Fibroblast of mammary gland (primary cell): ENCODE measurements around the gene PRM3.
"Not testable (repeated sequence)": the region's sequence is repeated elsewhere in the genome, so short reads cannot be mapped to it uniquely, and the experiment has no call there.

ENCODE experiments used
- DNase-seq: peaks from one replicate; pipeline ENCODE4 v3.0.0-alpha.2; 2010; ENCODE audit warnings: low read depth
- H3K4me3 ChIP-seq: 2 replicates; pipeline ENCODE4 v1.5.1; 2011; ENCODE audit warnings: low read depth, mild to moderate bottlenecking, low read length, moderate library complexity; ENCODE audit not compliant: control insufficient read depth
- TF ChIP-seq, protein P1 (sequence below): conservative IDR thresholded peaks from 2 replicates; pipeline ENCODE4 v1.5.1; 2011; ENCODE audit warnings: low read depth, low read length, inconsistent platforms; ENCODE audit not compliant: control insufficient read depth, insufficient read depth

Gene PRM3

DNA sequence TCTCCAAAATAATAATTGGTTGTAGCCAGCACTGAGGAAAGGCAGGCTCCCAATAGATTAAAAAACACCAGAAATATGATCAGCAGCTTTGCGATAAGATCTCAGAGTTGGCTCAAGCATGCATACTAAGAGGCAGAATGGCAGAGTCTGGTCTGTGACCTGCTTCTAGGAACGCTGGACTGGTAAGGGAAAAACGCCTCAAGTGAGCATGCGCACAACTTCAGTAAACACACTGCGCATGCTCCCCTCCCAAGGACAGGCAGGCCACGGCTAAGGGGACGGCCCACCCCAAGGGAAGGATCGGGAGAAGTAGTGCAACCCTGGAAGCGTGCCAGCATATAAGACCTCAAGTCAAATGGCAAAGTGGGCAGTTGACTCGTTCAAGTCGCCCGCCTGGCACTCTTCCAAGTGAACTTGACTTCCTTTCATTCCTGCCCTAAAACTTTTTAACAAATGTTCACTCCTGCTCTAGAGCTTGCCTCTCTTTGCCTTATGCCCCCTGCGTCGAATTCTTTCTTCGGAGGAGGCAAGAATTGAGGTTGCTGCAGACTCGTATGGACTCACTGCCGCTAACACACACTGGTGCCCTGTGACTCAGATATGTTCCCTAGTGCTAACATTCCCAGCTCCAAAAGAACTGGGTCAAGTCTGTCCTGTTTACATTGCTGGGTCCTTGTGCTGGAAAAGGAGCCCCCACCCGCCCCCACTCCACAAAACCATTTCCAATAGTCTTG, 30.1 kb upstream of the PRM3 start:
- TF ChIP-seq, protein P1, sequence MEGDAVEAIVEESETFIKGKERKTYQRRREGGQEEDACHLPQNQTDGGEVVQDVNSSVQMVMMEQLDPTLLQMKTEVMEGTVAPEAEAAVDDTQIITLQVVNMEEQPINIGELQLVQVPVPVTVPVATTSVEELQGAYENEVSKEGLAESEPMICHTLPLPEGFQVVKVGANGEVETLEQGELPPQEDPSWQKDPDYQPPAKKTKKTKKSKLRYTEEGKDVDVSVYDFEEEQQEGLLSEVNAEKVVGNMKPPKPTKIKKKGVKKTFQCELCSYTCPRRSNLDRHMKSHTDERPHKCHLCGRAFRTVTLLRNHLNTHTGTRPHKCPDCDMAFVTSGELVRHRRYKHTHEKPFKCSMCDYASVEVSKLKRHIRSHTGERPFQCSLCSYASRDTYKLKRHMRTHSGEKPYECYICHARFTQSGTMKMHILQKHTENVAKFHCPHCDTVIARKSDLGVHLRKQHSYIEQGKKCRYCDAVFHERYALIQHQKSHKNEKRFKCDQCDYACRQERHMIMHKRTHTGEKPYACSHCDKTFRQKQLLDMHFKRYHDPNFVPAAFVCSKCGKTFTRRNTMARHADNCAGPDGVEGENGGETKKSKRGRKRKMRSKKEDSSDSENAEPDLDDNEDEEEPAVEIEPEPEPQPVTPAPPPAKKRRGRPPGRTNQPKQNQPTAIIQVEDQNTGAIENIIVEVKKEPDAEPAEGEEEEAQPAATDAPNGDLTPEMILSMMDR: no peak
- no peak overlapping the region for H3K4me3 ChIP-seq
- DNase-seq: no peak

DNA sequence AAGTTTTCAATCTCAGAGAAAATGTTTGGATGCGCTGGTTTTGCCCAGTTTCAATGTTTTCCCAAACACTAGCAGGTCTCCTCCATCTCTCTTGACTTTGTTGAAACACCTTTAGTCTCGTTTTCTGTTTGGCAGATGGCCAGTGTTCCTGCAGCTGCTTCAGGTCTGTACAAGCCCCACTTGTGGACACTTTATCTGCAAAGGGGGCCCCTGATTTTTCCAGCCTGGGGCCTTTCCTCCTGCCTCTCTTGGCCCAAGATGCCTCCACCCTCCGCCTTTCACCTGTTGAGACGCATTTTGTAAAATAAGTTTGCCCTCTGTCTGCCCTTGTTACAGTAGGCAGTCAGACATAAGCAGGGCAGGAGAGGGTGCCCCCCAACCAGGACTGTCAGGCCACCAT, 29.5 kb upstream of the PRM3 start:
- DNase-seq: no peak
- TF ChIP-seq, protein P1: no peak
- H3K4me3 ChIP-seq: no peak overlapping the region

DNA sequence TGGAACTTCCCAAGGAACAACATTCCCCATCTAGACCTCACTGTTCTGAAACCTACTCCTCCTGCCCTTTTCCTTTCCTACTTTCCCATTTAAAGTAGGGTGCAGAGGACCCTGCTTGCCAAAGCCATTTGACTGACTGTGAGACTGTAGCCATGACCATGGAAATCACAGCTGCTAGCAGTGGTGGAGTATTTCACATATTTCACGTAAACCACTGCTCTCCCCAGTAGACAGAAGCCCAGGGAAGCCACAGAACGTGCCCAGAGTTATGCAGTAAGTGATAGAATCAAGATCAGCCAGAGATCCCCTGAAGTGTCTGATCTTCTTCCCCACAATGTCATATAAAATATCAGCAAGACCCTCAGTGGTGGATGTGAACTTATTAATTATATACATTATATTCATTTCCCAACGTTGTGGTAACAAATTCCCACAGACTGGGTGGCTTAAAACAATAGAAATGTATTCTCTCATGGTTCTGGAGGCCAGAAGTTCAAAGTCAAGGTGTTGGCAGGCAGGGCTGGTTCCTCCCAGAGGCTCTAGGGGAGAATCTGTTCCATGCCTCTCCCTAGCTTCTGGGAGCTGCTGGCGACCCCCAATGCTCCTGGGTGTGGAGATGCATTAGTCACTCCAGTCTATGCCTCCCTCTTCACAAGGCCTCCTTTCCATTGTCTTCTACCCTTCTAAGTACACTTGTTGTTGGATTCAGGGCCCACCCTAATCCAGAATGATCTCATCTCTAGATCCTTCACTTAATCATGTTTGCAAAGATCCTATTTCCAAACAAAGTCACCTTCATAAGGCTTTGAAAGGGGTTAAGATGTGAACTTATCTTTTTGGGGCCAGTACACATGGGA, 28.4 kb upstream of the PRM3 start:
- TF ChIP-seq, protein P1: no peak
- no peak for DNase-seq
- H3K4me3 ChIP-seq: no peak overlapping the region

DNA sequence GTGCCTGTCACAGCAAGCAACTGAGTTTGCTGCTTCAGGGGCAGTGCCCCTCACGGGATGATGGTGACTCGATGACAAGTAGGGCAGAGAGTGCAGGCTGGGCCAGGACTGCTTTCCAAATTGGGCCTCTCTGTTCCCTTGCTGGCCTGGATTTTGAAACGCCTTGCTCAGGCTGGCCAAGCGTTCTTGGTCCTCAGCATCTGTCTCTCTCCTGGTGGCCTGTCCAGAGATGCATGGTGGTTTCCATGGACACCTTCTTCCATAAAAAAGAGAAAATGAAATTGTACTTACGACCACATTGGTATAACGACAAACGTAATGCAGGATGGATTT, 27.1 kb upstream of the PRM3 start:
- DNase-seq: no peak
- TF ChIP-seq, protein P1: no peak
- H3K4me3 ChIP-seq: no peak overlapping the region

DNA sequence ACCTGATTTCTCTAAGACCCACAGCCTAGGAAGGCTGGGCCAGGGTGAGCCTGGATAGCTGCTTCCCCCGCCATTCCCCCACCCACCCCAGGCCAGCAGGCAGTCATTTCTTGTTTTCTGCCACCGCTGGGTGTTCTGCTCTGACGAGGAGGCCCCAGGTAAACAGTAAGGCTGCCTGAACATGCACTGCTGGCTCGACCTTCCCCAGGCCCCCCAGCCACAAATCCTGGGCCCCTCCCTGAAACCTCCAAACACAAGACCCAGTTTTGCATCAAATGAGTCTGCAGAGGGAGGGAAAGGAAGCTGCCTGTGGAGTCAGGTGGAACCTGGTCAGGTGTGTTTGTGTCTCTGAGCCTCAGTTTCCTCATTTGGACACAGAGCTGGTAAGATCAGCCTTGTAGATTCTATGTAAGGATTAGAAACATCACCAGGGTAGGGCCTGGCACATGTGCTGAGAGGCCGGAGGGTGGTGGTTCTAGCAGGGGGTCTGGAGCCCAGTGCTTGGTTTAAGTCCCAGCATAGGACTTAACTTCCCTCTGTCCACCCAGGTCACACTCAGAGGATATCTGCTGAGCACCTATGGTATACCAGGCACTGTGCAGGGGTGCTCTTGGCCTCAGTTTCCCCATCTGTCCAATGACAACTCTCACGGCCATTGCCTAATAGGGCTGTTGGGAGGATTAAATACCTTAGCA, 26.6 kb upstream of the PRM3 start:
- TF ChIP-seq, protein P1: no peak
- DNase-seq: no peak
- H3K4me3 ChIP-seq: no peak overlapping the region

DNA sequence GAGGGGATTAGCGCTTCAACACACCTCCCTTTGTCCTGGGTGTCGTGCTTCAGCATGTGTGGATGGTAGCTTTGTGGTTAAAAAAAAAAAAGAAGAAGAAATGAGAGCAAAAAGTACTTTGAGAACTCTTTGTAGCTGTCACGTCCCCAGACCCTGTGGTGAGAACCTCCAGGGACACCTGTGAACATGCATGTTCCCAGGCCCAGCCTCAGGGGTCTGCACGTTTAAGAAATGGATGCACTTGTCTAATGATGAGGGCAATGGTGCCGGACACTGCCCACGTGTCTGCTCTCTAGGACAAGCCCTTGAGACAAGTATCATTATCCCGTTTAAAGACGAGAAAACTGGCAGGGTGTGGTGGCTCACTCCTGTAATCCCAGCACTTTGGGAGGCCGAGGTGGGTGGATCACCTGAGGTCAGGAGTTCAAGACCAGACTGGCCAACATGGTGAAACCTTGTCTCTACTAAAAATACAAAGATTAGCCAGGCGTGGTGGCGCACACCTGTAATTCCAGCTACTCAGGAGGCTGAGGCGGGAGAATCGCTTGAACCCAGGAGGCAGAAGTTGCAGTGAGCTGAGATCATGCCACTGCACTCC, 25.6 kb upstream of the PRM3 start:
- not testable (repeated sequence) for DNase-seq, H3K4me3 ChIP-seq
